Ovary (tissue), 3 donors: ENCODE measurements around the gene CFP.

Experiments
- CTCF ChIP-seq, 3 donors: fragments of 450-650 bp in 2 of 3; fragments of 200-600 bp in 1 of 3; IDR thresholded peaks; one replicate each; pipeline versions ENCODE4 v1.5.1 to v1.8.0; 2016 to 2022; ENCODE audit warnings: antibody characterized with exemption in 3 of 3, mild to moderate bottlenecking in 1 of 3
- POLR2A ChIP-seq: fragments of 450-650 bp; IDR thresholded peaks from one replicate; pipeline ENCODE4 v1.6.1; 2017; ENCODE audit warnings: antibody characterized with exemption, mild to moderate bottlenecking, moderate library complexity
- donor health status: DM: no; HTN: no; CAD: no.

- no peak for TF ChIP-seq CTCF (IDR thresholded peaks at IDR 0.05)
- TF ChIP-seq POLR2A, result no peak
These were observed 36.2 kb downstream of the CFP start for GRCh38 chrX:47593522-47593921.
